ENCODE measurements around the gene CCDC85A.

Gene CCDC85A

GRCh38 chr2:56183643-56184499 is at the start of gene CCDC85A:
TSS of gene CCDC85A (plus strand) at chr2:56183990. CDS start at chr2:56184625, 635 bp downstream.
- TF ChIP-seq CTCF (IDR thresholded peaks at IDR 0.05): peak; percentile 65

- no peak for TF ChIP-seq CTCF (IDR thresholded peaks at IDR 0.05)
Measured at GRCh38 chr2:56134861-56135260, 48.9 kb upstream of the CCDC85A start.

GRCh38 chr2:56147907-56148306 is 35.9 kb upstream of the CCDC85A start:
- TF ChIP-seq CTCF (IDR thresholded peaks at IDR 0.05): no peak

- no peak for TF ChIP-seq CTCF (IDR thresholded peaks at IDR 0.05)
Measured at GRCh38 chr2:56148825-56149224, 35.0 kb upstream of the CCDC85A start.

GRCh38 chr2:56151841-56152240 is 31.9 kb upstream of the CCDC85A start:
- TF ChIP-seq CTCF (IDR thresholded peaks at IDR 0.05): no peak

- no peak for TF ChIP-seq CTCF (IDR thresholded peaks at IDR 0.05)
Measured at GRCh38 chr2:56155188-56155587, 28.6 kb upstream of the CCDC85A start.

GRCh38 chr2:56167616-56168562 is 15.9 kb upstream of the CCDC85A start:
- TF ChIP-seq CTCF (IDR thresholded peaks at IDR 0.05): no peak
